GM10248 (cell line): ENCODE results near the gene ZNF462.

Experiments
- CTCF ChIA-PET: fragments of 300-600 bp; sonication (Branson Sonifier 250); formaldehyde crosslinking; extraction: SDS; loops from one replicate; lab custom pipeline; 2021; ENCODE audit warnings: antibody characterized with exemption; lab: Yijun Ruan, JAX
- POLR2A ChIA-PET: fragments of 350-650 bp; sonication (Branson Sonifier 250); formaldehyde crosslinking; extraction: SDS; loops from one replicate; lab custom pipeline; 2020; ENCODE audit warnings: antibody characterized with exemption; lab: Yijun Ruan, JAX
- DNase-seq: peaks from one replicate; pipeline ENCODE4 v3.0.0; 2012; ENCODE audit errors: extremely low spot score
- TF ChIP-seq, protein P1 (sequence below): IDR thresholded peaks from 2 replicates; pipeline ENCODE4 v1.5.1; 2012; ENCODE audit warnings: mild to moderate bottlenecking, low read depth; ENCODE audit errors: extremely low read depth, missing control alignments, control extremely low read depth

The ZNF462 gene

DNA sequence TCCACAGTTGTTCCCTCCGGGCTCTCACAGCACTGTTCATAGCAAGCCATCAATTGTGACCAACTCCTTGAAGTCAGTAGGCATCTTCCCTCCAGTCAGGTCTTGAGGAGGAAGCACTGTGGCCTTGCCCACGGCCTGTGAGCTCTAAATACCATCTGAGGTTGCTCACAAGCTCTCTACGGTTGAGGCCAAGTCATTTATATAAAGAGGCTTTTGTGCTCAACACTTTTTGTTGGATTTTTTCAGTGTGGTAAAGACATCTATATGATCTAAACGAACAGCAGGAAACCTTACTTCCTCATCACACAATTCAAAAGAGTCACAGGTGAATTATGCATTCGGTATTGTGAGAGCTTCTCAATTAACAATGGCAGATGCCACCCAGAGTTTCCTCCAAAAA lies 97.3 kb downstream of the ZNF462 start:
- CTCF ChIA-PET: interaction anchor here (1.1 to 1.3 kb wide), 2 partner anchors 10 to 12 kb away, joined by 3 read pairs; no protein-coding TSS in a partner anchor
- DNase-seq: no peak
- TF ChIP-seq, protein P1, sequence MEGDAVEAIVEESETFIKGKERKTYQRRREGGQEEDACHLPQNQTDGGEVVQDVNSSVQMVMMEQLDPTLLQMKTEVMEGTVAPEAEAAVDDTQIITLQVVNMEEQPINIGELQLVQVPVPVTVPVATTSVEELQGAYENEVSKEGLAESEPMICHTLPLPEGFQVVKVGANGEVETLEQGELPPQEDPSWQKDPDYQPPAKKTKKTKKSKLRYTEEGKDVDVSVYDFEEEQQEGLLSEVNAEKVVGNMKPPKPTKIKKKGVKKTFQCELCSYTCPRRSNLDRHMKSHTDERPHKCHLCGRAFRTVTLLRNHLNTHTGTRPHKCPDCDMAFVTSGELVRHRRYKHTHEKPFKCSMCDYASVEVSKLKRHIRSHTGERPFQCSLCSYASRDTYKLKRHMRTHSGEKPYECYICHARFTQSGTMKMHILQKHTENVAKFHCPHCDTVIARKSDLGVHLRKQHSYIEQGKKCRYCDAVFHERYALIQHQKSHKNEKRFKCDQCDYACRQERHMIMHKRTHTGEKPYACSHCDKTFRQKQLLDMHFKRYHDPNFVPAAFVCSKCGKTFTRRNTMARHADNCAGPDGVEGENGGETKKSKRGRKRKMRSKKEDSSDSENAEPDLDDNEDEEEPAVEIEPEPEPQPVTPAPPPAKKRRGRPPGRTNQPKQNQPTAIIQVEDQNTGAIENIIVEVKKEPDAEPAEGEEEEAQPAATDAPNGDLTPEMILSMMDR: no peak
- POLR2A ChIA-PET: no interaction called here

DNA sequence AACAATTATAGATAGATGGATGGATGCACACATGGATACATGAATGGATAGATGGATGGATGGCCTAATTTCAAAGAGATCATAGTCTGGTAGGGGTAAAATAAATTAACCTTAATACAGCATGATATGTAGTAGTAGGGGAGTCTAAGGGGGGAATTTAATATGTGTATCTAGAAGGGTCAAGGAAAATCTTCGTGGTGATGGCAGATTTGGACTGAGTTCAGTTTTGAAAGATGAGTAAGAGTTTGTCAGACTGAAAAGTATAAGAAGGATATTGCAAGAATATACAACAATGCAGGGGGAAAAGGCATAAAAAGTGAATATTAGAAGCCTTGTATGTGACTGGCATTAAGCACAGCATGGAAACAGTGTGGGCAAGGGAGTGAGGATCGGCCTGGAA lies 98.7 kb downstream of the ZNF462 start:
- TF ChIP-seq, protein P1: no peak
- POLR2A ChIA-PET: no interaction called here
- CTCF ChIA-PET: no interaction called here
- DNase-seq: no peak

DNA sequence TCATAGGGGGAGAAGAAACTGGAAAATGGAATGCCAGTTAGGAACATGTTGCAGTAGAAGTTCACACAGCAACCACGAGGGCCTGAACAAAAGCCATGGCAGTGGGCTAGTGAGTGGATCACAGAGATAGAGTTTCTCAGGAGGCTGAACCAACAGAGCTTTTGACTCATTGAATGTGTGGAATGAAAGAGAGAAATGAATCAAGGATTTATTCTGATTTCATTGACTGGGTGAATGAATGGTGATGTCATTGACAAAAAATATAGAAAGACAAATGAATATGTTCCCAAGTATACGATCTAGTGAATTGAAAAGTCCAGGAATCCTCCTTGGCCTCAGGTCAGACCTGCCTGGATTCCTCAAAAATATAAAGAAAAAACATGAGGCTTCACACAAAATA lies 99.2 kb downstream of the ZNF462 start:
- POLR2A ChIA-PET: no interaction called here
- CTCF ChIA-PET: interaction anchor here (1.3 kb wide), 1 partner anchor 20 kb away, joined by 3 read pairs; no protein-coding TSS in a partner anchor
- DNase-seq: no peak
- TF ChIP-seq, protein P1: no peak

DNA sequence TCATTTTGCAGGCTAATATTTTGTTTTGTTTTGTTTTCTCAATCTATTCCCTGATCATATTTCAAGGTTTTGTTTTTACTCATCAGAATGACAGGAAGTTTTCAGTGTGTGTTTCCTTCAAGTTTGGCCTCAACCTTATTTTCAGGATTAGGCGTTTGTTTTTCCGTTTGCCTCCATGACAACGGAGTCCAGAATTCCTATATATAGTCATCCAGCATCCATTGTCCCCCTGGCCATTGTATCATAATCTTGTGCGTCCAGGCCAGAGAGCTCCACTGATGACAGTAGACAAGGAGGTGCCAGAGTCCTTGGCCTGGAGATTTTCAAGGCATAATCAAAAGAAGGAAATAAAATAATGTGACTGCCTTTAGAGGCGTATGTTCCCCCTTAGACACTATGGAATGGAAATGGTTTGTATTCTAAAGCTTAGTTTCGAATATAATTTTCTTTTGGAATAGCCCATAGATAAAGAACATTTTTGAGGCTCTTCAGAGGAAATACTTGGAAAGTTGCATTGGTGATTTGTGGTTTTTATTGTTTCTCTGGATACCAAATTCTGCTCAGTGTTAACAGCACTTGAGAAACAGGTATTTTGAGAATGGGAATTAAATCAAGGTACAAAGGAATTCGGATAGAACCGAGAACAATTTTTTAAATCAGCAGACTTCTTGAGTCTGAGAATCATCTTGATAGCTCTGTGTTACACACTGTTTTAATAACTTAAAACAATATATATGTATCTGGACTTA lies 99.8 kb downstream of the ZNF462 start:
- TF ChIP-seq, protein P1: no peak
- POLR2A ChIA-PET: no interaction called here
- no peak for DNase-seq
- CTCF ChIA-PET: interaction anchor here (1.3 kb wide), 1 partner anchor 21 kb away, joined by 3 read pairs; no protein-coding TSS in a partner anchor

DNA sequence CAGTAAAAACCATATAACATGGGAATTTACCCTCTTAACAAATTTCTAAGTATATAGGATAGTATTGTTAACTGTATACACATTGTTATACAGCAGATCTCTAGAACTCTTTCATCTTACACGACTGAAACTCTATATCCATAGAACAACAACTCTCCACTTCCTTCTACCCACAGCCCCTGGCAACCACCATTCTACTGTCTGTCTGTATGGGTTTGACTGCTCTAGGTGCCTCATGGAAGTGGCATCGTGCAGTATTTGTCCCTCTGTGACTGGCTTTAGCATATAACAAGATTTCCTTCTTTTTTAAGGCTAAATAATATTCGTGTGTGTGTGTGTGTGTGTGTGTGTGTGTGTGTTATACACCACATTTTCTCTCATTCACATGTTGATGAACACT lies 100.7 kb downstream of the ZNF462 start:
- TF ChIP-seq, protein P1: no peak
- ChIA-PET POLR2A (no interaction called here), CTCF (no interaction called here)
- no peak for DNase-seq

DNA sequence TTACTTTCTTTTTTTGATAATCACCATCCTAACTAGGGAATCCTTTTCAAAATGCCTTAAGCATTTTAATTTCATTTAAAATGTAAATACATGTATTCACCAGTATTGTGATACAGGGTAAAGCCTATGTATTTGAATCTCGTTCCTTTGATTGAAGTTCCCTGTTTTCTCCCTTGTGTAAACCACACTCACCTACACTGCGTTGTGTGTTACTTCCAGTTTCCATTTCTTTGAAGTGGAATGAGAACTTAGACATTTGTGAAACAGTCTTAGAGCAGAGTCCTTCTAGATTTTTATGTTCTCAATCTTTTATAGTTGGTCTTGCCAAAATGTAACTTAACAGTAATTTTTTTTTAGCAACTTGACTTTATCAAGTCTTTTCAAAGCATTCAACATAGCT lies 101.4 kb downstream of the ZNF462 start:
- POLR2A ChIA-PET: no interaction called here
- CTCF ChIA-PET: interaction anchor here (1.5 to 2.2 kb wide), 3 partner anchors 12 to 18 kb away, joined by 3 to 6 read pairs (median 5); no protein-coding TSS in a partner anchor
- no peak for DNase-seq
- TF ChIP-seq, protein P1: no peak
